ENCODE measurements around the gene AGMO.
"Not testable (repeated sequence)": the region's sequence is repeated elsewhere in the genome, so short reads cannot be mapped to it uniquely, and the experiment has no call there.

Gene AGMO

GRCh38 chr7:15559416-15559928, 2.3 kb downstream of the AGMO start:
- DNase-seq (ENCODE audit: low spot score), result no peak

GRCh38 chr7:15558756-15559155, 3.1 kb downstream of the AGMO start:
- no peak for DNase-seq (ENCODE audit: low spot score)

- DNase-seq (ENCODE audit: low spot score), result no peak
Measured at GRCh38 chr7:15557686-15558085, 4.1 kb downstream of the AGMO start.

GRCh38 chr7:15557186-15557585, 4.6 kb downstream of the AGMO start:
- no peak for DNase-seq (ENCODE audit: low spot score)

GRCh38 chr7:15556339-15557105, 5.3 kb downstream of the AGMO start:
- DNase-seq (ENCODE audit: low spot score), result no peak

GRCh38 chr7:15555381-15555859, 6.4 kb downstream of the AGMO start:
- DNase-seq (ENCODE audit: low spot score), result no peak

- DNase-seq (ENCODE audit: low spot score), result no peak
Measured at GRCh38 chr7:15554744-15555143, 7.1 kb downstream of the AGMO start.

- peak; percentile 26 for DNase-seq (ENCODE audit: low spot score)
Measured at GRCh38 chr7:15554081-15554480, 7.7 kb downstream of the AGMO start.

- DNase-seq (ENCODE audit: low spot score), result not testable (repeated sequence)
Measured at GRCh38 chr7:15547320-15547719, 14.5 kb downstream of the AGMO start.

GRCh38 chr7:15546272-15546792, 15.5 kb downstream of the AGMO start:
- DNase-seq (ENCODE audit: low spot score), result no peak

- no peak for DNase-seq (ENCODE audit: low spot score)
Measured at GRCh38 chr7:15544050-15544449, 17.8 kb downstream of the AGMO start.

- no peak for DNase-seq (ENCODE audit: low spot score)
Measured at GRCh38 chr7:15543256-15543655, 18.6 kb downstream of the AGMO start.

GRCh38 chr7:15527648-15528047, 34.2 kb downstream of the AGMO start:
- no peak for DNase-seq (ENCODE audit: low spot score)

- DNase-seq (ENCODE audit: low spot score), result no peak
Measured at GRCh38 chr7:15525652-15526263, 36.1 kb downstream of the AGMO start.

- no peak for DNase-seq (ENCODE audit: low spot score)
Measured at GRCh38 chr7:15524077-15524476, 37.7 kb downstream of the AGMO start.

- DNase-seq (ENCODE audit: low spot score), result not testable (repeated sequence)
Measured at GRCh38 chr7:15517865-15518264, 44.0 kb downstream of the AGMO start.

- no peak for DNase-seq (ENCODE audit: low spot score)
Measured at GRCh38 chr7:15515252-15515651, 46.6 kb downstream of the AGMO start.

- DNase-seq (ENCODE audit: low spot score), result peak; percentile 33
Measured at GRCh38 chr7:15508258-15508657, 53.6 kb downstream of the AGMO start.

GRCh38 chr7:15507708-15508107, 54.1 kb downstream of the AGMO start:
- DNase-seq (ENCODE audit: low spot score), result no peak

- DNase-seq (ENCODE audit: low spot score), result no peak
Measured at GRCh38 chr7:15507171-15507570, 54.6 kb downstream of the AGMO start.

GRCh38 chr7:15505761-15506160, 56.1 kb downstream of the AGMO start:
- DNase-seq (ENCODE audit: low spot score), result no peak

GRCh38 chr7:15504351-15504750, 57.5 kb downstream of the AGMO start:
- peak; percentile 38 for DNase-seq (ENCODE audit: low spot score)

GRCh38 chr7:15503603-15504290, 58.1 kb downstream of the AGMO start:
- peak; percentile 19 for DNase-seq (ENCODE audit: low spot score)
